ENCODE measurements around the gene CERS5. TPM values are rescaled to one million over a fixed set of nuclear protein-coding genes. Genes with fewer than 3 reads are reported as not detected.
A peak's percentile ranks its signal among the peaks of the same experiment; 100 is the strongest.

CERS5 gene
- total RNA-seq, 6 experiments from 2014 or later, result 48.0 to 69.3 (median 60.3) TPM

GRCh38 chr12:50103351-50103750 lies 63.8 kb downstream of the CERS5 start:
- no peak for DNase-seq
- Mint-ChIP-seq H3K27me3 (ENCODE audit: insufficient read depth) (peaks cover 10% of the 10 kb centered on the region), H3K36me3 (ENCODE audit: low read depth) (peaks cover 14% of the 10 kb centered on the region), H3K9me3 (no peaks in the 10 kb centered on the region), H3K4me3 (no peak overlapping the region), H3K4me1 (ENCODE audit: low read depth) (peaks cover 30% of the 10 kb centered on the region), H3K27ac (no peak overlapping the region)
- TF ChIP-seq, protein P1, sequence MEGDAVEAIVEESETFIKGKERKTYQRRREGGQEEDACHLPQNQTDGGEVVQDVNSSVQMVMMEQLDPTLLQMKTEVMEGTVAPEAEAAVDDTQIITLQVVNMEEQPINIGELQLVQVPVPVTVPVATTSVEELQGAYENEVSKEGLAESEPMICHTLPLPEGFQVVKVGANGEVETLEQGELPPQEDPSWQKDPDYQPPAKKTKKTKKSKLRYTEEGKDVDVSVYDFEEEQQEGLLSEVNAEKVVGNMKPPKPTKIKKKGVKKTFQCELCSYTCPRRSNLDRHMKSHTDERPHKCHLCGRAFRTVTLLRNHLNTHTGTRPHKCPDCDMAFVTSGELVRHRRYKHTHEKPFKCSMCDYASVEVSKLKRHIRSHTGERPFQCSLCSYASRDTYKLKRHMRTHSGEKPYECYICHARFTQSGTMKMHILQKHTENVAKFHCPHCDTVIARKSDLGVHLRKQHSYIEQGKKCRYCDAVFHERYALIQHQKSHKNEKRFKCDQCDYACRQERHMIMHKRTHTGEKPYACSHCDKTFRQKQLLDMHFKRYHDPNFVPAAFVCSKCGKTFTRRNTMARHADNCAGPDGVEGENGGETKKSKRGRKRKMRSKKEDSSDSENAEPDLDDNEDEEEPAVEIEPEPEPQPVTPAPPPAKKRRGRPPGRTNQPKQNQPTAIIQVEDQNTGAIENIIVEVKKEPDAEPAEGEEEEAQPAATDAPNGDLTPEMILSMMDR (IDR thresholded peaks at IDR 0.05), result no peak

- no peak overlapping the region for H3K4me3 Mint-ChIP-seq
- H3K27me3 Mint-ChIP-seq (ENCODE audit: insufficient read depth), result peaks cover 9% of the 10 kb centered on the region
- no peak overlapping the region for H3K27ac Mint-ChIP-seq
- peaks cover 14% of the 10 kb centered on the region for H3K36me3 Mint-ChIP-seq (ENCODE audit: low read depth)
- TF ChIP-seq, protein P1 (IDR thresholded peaks at IDR 0.05), result no peak
- DNase-seq, result no peak
- H3K9me3 Mint-ChIP-seq, result no peaks in the 10 kb centered on the region
- peaks cover 34% of the 10 kb centered on the region for H3K4me1 Mint-ChIP-seq (ENCODE audit: low read depth)
Observed at GRCh38 chr12:50102646-50103309, 64.4 kb downstream of the CERS5 start.

DNA sequence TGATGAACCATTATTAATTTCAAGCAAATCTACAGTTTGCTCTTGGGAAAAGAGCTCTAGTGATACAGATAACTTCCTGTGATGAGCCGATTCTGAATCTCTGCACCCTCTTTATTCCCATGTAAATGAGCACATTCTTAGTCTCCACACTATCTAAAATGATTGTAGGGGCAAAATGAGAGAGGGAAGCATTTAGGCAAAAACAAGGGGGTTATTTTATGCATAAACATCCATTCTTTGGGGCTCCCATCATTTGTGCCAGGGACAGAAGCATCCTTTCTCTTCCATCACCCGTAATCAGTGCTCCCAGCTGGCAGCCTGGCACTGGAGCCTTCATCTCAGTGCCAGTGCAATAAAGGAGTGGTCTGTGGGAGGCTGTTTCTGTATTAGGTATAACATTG lies 65.0 kb downstream of the CERS5 start:
- DNase-seq, result no peak
- peaks cover 34% of the 10 kb centered on the region for H3K4me1 Mint-ChIP-seq (ENCODE audit: low read depth)
- H3K9me3 Mint-ChIP-seq, result no peaks in the 10 kb centered on the region
- H3K4me3 Mint-ChIP-seq, result no peak overlapping the region
- no peak overlapping the region for H3K27ac Mint-ChIP-seq
- H3K36me3 Mint-ChIP-seq (ENCODE audit: low read depth), result peaks cover 14% of the 10 kb centered on the region
- TF ChIP-seq, protein P1 (IDR thresholded peaks at IDR 0.05), result no peak
- H3K27me3 Mint-ChIP-seq (ENCODE audit: insufficient read depth), result peaks cover 9% of the 10 kb centered on the region

DNA sequence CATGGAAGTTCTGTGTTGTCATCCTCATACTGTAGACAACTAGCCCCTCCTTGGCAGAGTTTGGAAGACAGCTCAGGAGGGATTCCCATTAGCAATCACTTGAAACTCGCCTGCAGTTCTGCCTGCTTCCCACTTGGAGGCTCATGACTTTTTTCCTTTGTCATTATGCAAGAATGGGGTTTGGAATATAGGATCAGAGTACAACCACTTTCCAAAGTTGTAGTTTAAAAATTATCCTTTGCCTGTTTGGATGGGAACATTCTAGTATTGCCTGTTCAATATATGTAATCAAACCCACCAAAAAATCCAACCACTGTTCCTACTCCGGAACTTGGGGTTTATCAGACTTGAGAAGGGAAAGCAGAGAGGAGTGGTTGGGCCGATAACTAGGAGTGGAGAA lies 65.5 kb downstream of the CERS5 start:
- DNase-seq, result peak; percentile 51
- no peak overlapping the region for H3K4me3 Mint-ChIP-seq
- no peaks in the 10 kb centered on the region for H3K9me3 Mint-ChIP-seq
- peaks cover 18% of the 10 kb centered on the region for H3K36me3 Mint-ChIP-seq (ENCODE audit: low read depth)
- TF ChIP-seq, protein P1 (IDR thresholded peaks at IDR 0.05), result peak; percentile 73
- peak overlapping the region; percentile 53 for H3K27ac Mint-ChIP-seq
- H3K27me3 Mint-ChIP-seq (ENCODE audit: insufficient read depth), result peaks cover 9% of the 10 kb centered on the region
- H3K4me1 Mint-ChIP-seq (ENCODE audit: low read depth), result peaks cover 34% of the 10 kb centered on the region

GRCh38 chr12:50100561-50100960 lies 66.6 kb downstream of the CERS5 start:
- Mint-ChIP-seq H3K4me3 (no peak overlapping the region), H3K9me3 (no peaks in the 10 kb centered on the region), H3K4me1 (ENCODE audit: low read depth) (peaks cover 34% of the 10 kb centered on the region), H3K27ac (peak overlapping the region; percentile 16; the same call in 1 of the 2 replicates), H3K36me3 (ENCODE audit: low read depth) (peaks cover 28% of the 10 kb centered on the region), H3K27me3 (ENCODE audit: insufficient read depth) (peaks cover under 1% of the 10 kb centered on the region)
- no peak for DNase-seq
- TF ChIP-seq, protein P1 (IDR thresholded peaks at IDR 0.05), result no peak
